HG02642 (cell line): Measurements from ENCODE around the gene THRAP3.

Experiments
- ATAC-seq: cut with Tn5 transposase; IDR thresholded peaks from one replicate; pipeline ENCODE4 v1.9.1; 2021; ENCODE audit warnings: mild to moderate bottlenecking; ENCODE audit not compliant: unreplicated experiment, poor library complexity

THRAP3 gene

GRCh38 chr1:36349839-36350238 lies 125.6 kb downstream of the THRAP3 start:
- ATAC-seq, result no peak

GRCh38 chr1:36350659-36351226 lies 126.5 kb downstream of the THRAP3 start:
- no peak for ATAC-seq

GRCh38 chr1:36351227-36351977 lies 127.2 kb downstream of the THRAP3 start:
- ATAC-seq, result no peak

GRCh38 chr1:36352125-36352909 lies 128.1 kb downstream of the THRAP3 start:
- ATAC-seq, result no peak

GRCh38 chr1:36352910-36353878 lies 129.0 kb downstream of the THRAP3 start:
- ATAC-seq, result no peak

- no peak for ATAC-seq
Measured at GRCh38 chr1:36354486-36354885, 130.2 kb downstream of the THRAP3 start.
